HG02623 (cell line): ENCODE data around the gene STX16.

Experiments used
- ATAC-seq: cut with Tn5 transposase; IDR thresholded peaks from one replicate; pipeline ENCODE4 v1.9.1; 2021; ENCODE audit warnings: moderate library complexity; ENCODE audit not compliant: unreplicated experiment

STX16 gene

DNA sequence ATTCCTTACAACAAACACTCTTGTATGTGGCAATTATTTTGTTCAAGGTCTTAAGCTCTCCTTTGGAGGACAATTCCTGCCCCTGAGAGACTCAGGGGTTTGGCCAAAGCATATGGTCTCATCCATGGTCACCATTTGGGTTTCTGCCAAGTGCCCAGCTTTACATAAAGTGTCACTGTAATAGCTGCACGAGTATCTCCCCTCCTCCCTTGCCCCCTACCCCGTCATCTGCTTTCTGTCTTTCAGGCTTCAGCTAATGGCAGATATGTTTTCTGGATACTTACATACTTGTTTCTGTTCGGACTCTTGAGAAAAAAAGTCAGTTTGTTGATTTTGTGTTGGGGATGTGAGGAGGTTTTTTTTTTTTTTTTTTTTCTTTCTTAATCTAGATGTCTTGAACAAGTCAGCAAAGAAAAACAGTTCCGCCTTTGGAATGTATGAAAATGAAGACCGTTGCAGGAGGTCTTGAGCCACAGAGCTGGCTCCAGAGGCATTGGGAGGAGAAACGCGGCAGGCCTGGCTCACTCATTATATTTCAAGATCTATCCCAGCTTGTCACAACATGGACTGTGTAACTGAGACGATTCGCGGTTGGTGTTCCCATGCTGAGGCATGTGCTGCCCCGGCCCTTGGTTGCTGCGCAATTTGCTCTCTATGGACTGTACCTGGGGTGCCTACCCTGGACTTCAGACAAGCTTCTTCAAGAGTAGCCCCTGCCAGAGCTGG lies 32.6 kb upstream of the STX16 start:
- no peak for ATAC-seq

DNA sequence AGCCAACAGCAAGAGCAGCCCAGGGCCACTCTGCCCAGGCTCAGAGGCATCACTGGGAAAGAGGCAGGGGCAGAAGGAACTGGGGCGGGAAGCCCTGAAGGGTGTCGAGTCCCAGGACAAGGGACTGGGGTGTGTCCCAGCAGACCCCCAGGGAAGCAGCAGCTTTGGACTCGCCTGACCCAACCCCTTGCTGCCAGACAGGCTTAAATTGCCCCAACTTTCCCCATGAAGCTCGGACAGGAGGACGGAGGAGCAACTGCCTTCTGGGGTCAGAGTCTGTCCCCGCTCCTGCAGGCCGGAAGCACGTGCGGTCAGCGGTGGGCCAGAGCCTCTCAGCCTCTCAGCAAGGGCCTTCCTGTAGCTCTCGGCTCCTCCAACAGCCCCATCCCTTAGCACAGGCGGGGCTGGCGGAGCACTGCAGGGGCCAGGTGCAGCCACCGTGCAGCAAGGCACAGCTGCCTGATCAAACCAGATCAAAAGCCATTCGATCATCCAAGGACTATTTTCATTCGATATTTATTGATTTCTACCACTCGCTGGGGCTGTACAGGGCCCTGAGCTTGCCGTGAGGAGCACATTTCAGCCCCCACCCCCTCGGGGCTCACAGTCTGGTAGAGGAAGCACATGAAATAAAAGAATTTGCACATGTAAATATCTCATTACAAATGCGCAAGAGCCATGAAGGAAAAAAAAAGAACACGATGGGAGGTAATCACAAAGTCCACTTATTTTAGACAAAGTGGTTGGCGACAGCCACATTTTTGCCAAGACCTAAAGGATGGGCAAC lies 31.8 kb upstream of the STX16 start:
- no peak for ATAC-seq

DNA sequence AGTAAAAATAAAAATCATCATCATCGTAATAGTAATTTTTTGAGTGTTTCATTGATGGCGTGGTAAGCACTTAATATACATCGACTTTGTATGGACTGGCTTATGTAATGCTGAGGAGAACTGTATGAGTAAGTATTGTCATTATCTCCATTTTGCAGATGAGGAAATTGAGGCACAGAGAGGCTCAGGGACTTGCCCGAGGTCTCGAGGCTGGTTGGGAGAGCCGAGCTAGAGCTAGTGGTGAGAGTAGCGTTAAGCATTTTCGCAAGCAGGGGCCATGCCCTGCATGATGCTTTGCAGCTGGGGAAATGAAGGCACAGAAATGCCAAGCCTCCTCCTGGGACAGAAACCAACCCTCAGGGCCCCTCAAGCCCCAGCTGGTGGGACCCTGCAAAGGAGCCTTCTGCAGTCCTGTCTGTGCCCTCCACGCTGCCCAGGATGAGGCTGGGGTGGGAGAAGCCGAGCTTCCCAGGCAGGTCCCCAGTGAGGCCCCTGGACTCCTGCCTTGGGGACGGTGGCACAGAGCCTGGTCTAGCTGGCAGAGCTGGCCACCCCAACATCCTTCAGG lies 31.1 kb upstream of the STX16 start:
- ATAC-seq, result no peak

DNA sequence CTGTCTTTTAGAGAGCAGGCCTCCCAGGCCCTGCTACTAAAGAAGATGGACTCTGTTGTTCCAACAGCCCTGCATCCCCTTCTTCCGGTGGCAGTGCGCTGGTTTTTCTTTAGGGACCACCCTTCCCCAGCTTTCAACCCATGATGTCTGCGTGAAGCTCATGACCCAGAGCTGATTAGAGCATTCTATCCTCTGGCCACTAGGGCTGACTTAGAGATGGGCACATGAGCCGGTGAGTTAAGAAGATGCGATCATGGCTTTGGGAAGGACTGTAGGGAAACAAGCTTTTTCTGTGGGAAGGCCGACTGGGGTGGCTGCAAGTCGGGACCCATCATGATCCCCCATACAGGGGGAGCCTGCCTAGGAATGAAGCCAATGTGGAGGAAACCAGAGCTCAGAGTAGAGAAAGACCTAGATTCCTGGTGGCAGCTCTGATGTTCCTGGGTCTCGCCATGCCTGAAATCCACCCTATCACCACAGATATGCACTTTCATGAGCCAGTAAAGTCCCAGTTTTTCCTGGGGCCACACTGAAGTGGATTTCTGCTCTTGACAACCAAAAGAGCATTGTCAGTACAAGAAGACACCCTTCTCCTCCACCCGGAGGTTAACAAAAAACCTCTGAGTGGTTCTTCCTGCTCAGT lies 29.1 kb upstream of the STX16 start:
- ATAC-seq, result no peak

DNA sequence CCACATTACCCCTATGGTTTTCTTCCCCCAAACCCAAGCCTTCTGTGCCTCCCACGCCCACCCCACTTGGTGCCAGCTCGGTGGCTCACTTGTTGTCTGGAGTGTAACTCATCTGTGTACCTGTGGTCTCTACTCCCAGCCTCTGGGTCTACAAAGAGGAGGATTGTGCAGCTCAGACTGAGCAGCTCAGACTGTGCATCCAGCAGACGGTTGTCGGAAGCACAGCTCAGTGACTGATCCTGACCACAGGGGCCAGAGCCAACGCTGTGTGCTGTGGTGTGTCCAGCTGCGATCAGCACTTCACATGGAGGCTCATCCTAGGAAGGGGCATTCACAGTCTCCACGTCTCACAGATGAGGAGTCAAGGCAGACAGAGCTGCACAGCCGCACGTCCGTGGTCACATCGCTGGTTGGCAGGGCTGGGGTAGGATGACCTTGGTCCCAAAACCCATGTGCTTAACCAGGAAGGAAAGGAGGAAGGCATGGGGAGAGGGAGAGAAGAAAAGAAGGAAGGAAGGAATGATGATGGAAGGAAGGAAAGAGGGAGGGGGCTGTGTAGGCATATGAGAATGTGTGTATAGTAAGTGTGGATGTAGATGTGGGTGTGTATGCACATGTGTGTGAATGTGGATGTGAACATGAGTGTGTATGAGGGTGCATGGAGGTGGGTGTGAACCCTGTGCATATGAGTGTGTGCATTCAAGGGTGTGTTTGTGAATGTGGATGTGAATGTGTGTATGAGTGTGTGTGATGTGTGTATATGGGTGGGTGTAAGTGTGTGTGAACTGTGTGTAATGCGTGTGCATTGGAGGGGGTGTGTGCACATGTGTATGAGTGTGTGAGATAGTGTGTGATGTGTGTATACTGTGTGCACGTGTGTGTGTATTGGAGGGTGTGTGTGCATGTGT lies 28.2 kb upstream of the STX16 start:
- ATAC-seq, result no peak

DNA sequence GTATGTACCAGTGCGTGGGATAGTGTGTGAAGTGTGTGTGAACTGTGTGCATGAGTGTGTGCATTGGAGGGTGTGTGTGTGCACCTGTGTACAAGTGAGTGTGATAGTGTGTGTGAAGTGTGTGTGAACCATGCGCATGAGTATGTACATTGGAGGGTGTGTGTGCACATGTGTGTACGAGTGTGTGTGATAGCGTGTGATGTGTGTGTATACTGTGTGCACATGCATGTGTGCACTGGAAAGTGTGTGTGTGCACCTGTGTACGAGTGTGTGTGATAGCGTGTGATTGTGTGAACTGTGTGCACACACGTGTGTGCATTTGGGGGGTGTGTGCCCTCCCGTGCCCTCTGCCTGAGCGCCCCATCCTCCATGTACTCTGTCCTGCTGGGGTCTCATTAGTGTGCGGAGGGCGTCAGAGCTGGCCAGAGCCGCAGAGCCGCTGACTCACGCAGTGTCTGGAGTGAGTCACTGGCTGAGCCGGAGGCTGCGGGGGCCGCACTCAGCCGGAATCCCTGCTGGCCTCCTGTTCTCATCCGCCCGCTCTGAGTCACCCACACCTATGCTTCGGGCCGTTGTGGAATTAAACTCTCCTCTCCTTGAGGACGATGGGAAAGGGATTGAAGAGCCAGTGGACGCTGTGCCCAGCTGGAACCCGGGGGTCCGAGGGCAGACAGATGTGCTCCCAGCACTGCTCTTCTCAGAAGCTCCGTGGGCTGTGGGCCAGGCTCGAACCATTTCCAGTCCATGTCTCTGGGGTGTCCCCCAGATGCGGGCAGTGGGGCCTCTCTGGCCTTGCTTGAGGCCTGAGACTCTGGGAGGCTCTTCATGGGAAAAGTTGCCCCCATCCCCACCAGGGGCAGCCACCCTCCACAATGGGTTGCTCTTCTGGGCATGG lies 27.3 kb upstream of the STX16 start:
- ATAC-seq, result no peak

DNA sequence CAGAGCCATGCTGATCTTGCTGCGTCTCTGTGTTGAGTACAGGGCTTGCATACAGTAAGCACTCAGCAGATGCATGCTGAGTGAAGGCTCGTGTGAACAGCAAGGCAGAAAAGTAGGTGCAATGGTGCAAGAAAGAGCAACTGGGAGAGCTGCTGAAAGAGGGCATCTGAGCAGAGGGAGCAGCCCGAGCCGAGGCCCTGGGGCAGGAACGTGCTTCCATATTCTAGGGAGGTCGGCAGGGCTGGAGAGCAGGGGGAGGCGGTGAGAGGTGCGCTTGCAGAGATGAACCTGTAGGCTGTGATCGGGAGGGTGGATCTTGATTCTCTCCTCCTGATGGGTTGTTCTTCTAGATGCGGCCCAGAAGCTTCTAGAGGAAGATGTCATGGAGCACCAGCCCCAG lies 26.4 kb upstream of the STX16 start:
- no peak for ATAC-seq

DNA sequence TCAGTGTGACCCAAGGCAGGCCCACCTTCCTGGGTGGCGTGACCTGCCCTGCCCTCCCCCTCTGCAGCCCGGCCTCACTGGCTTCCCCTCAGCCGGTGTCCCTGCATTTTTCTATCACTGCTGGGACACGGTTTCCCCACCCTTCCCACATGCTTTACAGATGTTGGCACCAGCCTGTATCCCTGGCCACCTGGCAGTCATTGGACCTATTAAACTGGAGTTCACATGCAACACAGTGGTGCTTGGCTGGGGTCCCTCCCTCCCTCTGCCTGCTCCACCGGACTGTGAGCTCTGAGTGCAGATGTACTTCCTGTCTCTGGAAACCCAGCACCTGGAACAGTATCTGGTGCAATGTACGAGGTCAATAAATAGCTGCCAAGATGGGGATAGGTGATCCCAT lies 25.5 kb upstream of the STX16 start:
- ATAC-seq, result no peak

DNA sequence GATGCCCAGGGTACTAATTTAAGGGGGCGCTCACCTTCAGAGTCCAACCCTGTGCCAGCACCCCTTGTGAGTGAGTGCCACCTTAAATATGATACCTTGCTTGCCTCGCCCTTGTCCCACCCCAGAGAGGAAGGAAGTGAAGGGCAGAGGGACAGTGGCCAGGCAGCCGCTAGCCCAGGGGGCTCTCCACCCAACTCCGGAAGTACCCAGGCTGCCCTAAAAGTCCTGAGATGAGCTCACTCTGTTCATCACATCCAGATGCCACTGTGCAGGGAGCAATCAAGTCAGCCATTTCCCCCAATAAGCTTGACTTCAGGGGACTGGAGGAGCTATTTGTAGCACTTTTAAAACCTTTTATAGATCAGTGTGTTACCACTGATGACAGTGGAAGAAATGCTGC lies 25.0 kb upstream of the STX16 start:
- ATAC-seq, result no peak

DNA sequence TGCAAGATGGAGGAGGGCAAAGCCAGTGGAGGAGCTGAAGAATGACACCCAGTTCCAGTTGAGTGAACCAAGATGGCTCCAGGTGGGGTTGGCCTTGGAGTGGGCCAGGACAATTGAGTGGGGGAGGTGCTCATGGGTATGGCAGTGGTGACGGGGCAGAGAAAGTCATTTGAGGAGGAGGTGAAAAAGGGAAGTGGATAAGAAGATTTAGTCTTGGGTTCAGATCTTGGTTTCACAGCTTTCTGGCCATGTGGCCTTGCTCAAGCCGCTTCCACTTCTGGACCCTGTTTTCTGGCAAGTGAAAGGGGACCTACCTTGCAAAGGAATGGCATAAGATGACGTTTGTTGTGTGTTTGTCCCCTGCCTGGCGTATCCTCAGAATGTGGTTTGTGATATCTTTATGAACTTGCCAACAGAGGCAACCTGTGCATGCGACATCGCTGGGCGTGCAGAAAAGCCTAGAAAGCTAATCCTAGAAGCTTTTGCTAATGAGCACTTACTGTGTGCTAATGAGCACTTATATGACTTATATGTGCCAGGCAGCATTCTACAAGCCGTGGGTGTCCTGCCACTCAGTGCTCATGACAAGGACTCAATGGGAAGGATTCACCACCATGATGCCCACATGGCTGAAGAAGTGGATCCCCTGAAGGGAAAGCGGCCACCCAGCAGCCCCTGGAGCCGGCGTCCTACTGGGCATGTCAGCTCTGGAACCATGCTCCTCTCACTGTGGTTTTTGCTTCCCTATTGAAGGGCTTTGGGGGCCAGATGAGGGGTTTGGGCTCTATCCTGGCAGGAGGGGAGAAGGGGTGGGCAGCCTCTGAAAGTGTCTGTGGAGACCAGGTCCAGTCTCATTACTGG lies 23.6 kb upstream of the STX16 start:
- ATAC-seq, result no peak

DNA sequence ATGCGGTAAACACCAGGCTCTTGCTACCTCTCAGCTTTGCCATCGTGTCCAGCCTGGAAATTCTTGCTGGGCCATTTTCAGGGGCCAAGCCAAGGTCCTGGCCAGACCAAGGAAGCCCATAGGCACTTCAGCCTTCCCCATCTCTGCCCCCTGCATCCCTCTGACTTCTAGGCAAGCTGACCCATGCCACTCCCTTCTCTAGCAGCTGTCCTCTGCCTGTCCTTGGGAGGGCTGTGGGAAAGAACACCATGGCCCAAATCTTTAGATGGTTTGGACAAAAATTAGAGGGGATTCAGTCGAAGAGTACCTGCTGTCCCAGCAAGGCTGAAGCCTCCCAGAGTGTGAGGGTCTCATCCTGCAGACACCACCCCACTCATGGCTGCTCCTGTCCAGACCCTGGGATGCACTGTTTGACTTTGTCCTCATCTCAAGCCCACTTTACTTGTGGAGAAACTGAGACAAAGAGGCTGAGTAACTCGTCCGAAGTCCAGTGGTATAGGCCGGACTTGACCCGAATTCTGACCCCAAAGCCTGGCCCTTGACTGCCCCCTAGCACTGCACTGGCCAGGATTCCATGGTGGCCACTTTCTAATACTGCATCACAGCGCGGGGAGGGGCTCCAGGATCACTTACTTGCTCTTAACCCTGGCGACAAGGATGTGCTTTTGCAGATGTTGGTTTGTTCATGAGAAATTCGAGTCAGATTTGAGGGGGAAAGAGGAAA lies 22.4 kb upstream of the STX16 start:
- no peak for ATAC-seq

DNA sequence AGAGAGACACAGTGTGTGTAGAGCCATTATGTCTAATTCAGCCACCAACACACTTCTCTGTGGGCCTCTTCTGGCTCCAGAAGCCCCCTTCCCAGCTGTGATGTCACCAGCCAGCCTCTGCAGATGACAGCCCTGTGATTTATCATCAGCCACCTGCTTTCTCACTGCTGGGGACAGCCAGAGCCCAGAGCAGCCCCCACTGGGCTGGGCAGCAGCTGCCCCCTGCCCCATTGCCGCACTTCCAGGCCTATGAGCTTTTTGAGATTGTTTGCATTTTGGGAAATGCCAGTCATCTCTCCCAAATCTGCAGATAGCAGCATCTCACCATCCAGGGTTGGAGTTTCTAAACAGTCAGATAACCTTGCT lies 21.9 kb upstream of the STX16 start:
- ATAC-seq, result no peak

DNA sequence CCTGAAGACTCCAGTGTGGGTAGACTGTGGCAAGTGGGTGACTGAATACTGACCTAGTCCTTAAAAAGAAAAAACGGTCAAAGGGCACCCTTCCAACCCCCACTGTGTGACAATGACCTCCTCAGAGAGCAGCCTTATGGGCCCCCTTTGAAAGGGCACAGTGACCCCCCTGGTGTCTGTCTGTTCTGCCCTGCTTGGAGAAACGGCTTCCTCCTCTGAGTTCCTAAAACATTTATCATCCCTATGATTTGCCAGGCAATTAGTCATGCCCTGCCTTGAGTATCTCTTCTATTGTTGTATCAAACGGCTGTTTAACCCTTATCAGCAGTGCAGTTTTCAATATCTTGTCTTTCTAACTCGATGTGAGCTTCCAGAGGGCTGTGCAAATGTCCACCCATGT lies 21.0 kb upstream of the STX16 start:
- ATAC-seq, result no peak

DNA sequence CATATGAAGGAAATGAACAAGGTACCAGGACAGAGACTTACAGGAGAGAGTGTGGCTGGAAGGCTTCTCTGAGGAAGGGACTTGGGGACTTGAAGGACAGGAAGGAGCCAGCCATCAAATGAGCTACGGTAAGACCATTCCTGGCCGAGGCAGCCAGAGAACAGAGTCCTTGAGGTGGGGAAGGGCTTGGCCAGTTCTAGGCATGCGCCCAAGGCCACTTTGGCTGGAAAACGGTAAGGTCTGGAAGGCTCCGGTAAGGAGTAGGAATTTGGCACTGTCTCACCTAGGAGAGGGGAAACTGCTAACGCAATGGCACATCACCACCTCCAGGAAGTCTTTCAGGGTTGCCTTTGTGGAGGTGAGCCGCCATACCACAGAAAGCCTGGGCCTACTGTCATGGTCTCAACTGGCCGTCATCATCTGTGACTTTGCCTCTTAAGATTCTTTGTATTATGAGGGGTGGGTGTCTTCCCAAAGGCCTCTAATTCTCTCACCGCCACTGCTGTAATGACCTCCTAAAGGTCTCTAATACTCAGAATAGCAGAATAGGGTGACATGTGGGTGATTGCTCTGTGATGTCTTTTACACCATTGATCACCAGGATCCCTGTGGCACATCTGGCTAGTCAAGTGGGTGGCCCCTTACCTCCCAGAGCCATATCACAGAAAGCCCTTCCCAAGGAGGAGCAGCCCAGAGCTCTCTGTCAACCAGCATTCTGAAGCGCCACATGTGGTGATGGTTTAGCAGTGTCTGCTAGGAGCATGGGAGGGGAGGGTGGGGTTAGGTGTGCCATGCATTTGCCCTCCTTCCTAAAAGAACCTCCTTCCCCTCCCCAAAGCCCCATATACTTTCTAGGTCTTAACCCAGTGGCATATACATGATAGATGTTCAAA lies 17.7 kb upstream of the STX16 start:
- ATAC-seq, result no peak

DNA sequence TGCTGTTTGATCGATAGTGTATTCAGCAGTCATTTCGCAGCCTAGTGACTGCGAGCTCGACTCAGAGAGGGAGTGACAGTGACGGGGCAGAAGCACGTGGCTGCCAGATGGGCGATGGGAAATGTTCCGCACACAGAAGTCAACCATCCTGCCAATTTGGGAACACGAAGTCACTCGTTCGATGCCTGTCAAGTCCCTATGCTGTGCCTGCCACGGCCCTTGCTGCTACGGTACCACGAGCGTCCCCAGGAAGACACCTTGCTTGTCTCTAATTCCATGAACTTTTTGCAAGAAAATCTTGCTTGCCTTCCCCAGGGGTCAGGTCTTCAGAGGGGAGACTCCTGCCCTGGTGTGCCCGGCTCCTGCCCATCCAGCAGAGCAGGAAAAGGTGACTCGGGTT lies 17.0 kb upstream of the STX16 start:
- no peak for ATAC-seq

DNA sequence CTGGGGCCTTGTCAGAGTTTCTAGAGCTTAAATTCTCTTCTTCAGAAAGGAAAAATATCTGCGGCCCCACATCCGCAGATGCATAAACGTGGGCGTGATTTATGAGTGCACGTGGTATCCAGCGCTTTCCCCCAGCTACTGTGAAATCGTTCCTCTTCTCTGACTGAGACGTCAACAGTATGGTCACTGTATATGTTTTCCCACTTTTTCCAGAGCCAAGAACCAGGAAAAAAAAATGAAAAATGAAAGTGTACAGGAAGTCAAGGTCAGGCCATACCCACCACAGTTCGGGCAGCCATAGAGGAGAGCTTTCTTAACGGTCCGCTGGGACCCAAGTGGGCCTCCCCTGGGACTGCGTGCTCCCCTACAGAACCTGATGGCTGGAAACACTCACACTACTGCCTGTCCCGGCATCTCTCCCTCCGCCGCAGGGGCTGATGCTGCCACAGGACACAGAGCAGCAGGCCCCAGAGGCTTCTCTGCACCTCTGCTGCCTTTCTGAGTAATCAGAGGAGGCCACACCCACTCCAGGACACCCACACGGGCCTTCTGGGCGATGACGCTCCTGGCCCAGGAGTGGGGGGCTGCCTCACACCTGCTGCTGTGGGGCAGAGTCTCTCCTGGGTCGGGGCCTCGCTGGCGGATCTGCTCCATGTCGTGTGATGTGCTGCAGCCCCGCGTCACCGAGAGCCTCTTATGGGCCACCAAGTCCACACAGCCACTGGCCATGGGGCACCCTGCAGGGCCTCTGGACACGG lies 16.4 kb upstream of the STX16 start:
- no peak for ATAC-seq

DNA sequence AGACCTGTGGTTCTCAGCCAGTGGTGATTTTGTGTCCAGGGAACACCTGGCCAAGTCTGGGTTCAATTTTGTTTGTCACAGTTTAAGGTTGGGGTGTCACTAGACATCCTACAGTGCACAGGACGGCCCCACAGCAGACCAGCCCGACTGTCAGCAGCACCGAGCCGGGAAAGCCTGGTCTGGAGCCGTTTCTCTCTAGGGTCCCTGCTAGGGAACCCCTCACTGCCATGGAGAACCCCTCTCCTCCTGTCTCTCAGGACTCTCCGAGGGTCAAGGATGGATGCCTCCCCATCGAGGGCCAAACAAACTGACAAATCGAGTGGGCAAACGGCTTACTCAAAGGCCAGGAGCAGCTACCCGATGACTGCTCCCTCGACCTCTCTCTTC lies 15.8 kb upstream of the STX16 start:
- no peak for ATAC-seq
